Adipose tissue (tissue), 3 donors: ENCODE data around the gene AP3S1. TPM values are rescaled to one million over a fixed set of nuclear protein-coding genes. Genes with fewer than 3 reads are reported as not detected.

Experiments
- H3K27ac ChIP-seq: one replicate; pipeline ENCODE4 v1.5.1; 2013; ENCODE audit warnings: low read depth, low read length
- WGBS, 3 donors: extraction: QIAGEN DNeasy Blood & Tissue Kit; methylation state at CpG; one replicate each; pipeline ENCODE4 v1.1.7; 2013; 5-methylcytosine and 5-hydroxymethylcytosine counted together
- polyA plus RNA-seq, 3 donors: library from polyadenylated mRNA; stranded (reverse); fragments of 200-250 nt; gene quantifications; one replicate each; pipeline ENCODE4 v1.2.3, GENCODE V29; 2013
- donor health status: healthy with polysubstance abuse.
- donor health status: Bipolar disorder and iron deficiency.
- donor health status: healthy.

Gene AP3S1
- polyA plus RNA-seq, 3 donors, result 43.0 to 127 (median 44.7) TPM

DNA sequence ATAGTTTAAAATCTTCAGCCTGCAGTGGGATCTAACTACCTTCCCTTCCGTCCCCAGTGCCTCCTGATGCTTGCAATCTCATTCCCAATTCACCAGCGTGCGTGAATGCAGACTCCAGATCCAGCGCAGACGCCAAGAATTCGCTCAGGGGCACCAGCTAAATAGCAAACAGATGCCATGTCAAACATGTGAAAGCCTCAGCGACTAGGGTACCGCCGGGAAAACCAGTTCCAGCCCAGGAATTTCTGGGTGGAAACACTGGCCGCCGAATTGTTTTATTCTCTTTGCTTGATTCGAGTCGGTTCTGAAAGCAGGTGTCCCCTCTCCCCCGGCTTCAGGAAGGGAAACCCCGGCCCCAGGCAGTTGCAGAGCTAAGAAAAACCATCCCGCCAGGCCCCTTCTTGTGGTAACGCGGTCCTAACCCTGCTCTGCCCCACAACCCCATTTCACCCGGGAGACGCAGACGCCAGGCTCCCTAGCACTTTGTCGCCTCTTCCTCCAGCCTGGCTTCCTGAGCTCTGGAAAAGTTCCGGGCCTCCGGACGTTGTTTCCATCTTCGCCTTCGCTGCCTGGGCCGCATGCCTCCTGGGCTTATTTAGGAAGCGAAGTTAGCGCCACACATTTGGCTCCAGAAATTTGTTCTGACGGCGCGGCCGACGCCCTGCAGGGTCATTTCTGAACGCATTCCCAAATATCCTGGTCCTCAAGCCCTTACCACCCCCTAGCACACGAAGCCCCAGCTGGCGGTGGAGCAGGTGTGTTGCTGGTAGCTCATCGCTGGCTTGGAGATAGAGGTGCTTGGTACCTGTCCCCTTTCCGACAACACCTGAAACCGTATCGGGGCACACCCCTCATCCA, 119.9 kb downstream of the AP3S1 start:
- 18 to 26% (median 25%) methylated on average over 42 of the region's 42 CpGs for WGBS, 3 donors
- no peak overlapping the region for H3K27ac ChIP-seq

DNA sequence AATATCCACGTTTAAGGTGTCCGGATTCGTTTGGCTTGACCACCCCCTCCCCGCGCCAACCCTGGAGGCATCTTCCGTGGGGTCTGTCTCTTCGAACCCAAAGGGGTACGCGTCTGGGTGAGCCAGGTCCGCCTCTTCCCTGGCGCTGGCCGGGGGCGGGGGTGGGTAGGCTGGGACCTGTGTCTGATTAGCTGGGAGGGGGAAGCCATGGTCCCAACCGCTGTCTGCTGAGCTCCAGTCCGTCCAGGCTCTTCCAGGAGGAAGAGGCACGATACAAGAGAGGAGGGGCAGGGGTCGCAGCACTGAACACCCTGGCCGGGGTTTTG, 120.5 kb downstream of the AP3S1 start, which contains the start of gene LVRN:
LVRN (plus strand) TSS at position 237 of the 326 bp plus-strand sequence. CDS start 143 bp downstream, outside the sequence.
- WGBS, 3 donors, result 10 to 12% (median 11%) methylated on average over 16 to 18 of the region's 18 CpGs
- H3K27ac ChIP-seq, result no peak within 1 kb of the TSS

DNA sequence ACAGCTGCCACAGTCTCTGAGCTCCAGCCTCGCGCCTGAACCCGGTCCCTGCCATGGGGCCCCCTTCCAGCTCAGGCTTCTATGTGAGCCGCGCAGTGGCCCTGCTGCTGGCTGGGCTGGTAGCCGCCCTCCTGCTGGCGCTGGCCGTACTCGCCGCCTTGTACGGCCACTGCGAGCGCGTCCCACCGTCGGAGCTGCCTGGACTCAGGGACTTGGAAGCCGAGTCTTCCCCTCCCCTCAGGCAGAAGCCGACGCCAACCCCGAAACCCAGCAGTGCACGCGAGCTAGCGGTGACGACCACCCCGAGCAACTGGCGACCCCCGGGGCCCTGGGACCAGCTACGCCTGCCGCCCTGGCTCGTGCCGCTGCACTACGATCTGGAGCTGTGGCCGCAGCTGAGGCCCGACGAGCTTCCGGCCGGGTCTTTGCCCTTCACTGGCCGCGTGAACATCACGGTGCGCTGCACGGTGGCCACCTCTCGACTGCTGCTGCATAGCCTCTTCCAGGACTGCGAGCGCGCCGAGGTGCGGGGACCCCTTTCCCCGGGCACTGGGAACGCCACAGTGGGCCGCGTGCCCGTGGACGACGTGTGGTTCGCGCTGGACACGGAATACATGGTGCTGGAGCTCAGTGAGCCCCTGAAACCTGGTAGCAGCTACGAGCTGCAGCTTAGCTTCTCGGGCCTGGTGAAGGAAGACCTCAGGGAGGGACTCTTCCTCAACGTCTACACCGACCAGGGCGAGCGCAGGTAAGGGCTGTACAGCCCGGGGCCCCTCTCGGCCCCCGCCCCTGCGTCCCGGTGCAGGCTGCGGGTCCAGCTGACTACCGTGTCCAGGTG, 121.0 kb downstream of the AP3S1 start:
- WGBS, 3 donors, result 4 to 12% (median 8%) methylated on average over 67 to 71 of the region's 71 CpGs
- no peak overlapping the region for H3K27ac ChIP-seq

DNA sequence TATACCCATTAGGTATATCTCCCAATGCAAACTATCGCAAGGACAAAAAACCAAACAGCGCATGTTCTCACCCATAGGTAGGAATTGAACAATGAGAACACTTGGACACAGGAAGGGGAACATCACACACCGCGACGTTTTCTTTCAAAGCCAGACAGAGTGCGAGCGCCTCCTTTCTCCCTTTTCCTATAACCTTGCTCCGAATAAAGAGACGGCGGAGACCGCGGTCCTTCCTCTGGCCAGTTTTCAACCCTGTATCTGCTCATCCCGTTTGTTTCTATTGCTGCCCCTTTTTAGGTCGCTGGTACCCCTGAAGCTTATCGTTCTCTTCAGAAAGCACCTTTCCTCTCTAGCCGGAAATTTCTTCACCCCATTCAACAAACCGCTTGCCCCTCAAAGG, 121.8 kb downstream of the AP3S1 start:
- no peak overlapping the region for H3K27ac ChIP-seq
- WGBS, 3 donors, result 33 to 47% (median 43%) methylated on average over 17 of the region's 17 CpGs

Other genes with a start within 250 kb of the AP3S1 start
- 1 to 10 TPM; 1.1 to 3.0 (median 1.8) TPM for gene TICAM2, start 239.5 kb upstream of the AP3S1 start, polyA plus RNA-seq
- 10 to 100 TPM; 18.0 to 24.9 (median 18.1) TPM for gene TMED7, start 215.9 kb upstream of the AP3S1 start, polyA plus RNA-seq
- 100 to 1,000 TPM in 1 of 3 donors, 10 to 100 TPM in 2; 65.9 to 286 (median 68.6) TPM for gene CDO1, start 25.3 kb upstream of the AP3S1 start, polyA plus RNA-seq
- gene ATG12, start 370 bp upstream of the AP3S1 start, polyA plus RNA-seq, result 10 to 100 TPM; 21.8 to 32.2 (median 29.7) TPM
- gene LVRN, start 120.5 kb downstream of the AP3S1 start, polyA plus RNA-seq, result 10 to 100 TPM in 2 of 3 donors, 1 to 10 TPM in 1; 1.8 to 18.7 (median 13.6) TPM
- gene ARL14EPL, start 190.5 kb downstream of the AP3S1 start, polyA plus RNA-seq, result under 1 TPM in 2 of 3 donors, not detected in 1; 0.18 to 0.22 TPM
- 10 to 100 TPM; 10.8 to 27.0 (median 14.9) TPM for gene COMMD10, start 243.1 kb downstream of the AP3S1 start, polyA plus RNA-seq